HL-60 (cell line): ENCODE data around the gene IL1RL1.

Experiments
- CTCF ChIP-seq: IDR thresholded peaks from one replicate; pipeline ENCODE4 v1.5.1; 2011; ENCODE audit warnings: low read length, control low read depth, inconsistent platforms; ENCODE audit not compliant: insufficient read depth
- POLR2AphosphoS5 ChIP-seq: IDR thresholded peaks from 2 replicates; pipeline ENCODE4 v1.6.1; 2012; ENCODE audit warnings: low read depth

GRCh38 chr2:102392096-102392495, 80.7 kb downstream of the IL1RL1 start:
- TF ChIP-seq CTCF (no peak), POLR2AphosphoS5 (no peak)
